ENCODE measurements around the gene MEIS3.
A peak's percentile ranks its signal among the peaks of the same experiment; 100 is the strongest.

The MEIS3 gene

DNA sequence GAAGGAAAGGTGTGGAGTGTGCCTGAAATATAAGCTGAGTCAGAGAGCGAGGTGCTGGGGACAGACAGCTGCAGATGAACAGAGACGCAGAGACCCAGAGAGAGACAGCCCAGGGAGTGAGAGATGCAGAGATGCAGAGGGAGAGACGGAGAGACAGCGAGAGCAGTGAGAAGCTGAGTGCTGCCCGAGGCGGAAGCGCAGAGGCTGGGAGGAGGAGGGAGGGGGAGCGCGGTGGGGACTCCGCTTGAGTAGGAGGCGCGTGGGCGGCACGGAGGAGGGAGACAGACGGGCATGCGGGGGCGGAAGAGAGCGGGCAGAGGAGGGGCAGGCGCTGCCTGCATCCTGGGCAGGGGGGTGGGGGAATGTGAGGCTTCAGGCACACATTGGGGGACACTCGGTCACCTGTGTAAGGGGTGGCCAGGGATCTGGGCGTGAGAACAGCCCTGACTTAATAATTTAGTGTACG lies 26.6 kb upstream of the MEIS3 start:
- TF ChIP-seq GATA1 (IDR thresholded peaks at IDR 0.05; ENCODE audit: low read depth, low read length) (no peak), POLR2A (IDR thresholded peaks at IDR 0.05; ENCODE audit: low read length) (no peak)
- peak; percentile 16 to 36 for DNase-seq

DNA sequence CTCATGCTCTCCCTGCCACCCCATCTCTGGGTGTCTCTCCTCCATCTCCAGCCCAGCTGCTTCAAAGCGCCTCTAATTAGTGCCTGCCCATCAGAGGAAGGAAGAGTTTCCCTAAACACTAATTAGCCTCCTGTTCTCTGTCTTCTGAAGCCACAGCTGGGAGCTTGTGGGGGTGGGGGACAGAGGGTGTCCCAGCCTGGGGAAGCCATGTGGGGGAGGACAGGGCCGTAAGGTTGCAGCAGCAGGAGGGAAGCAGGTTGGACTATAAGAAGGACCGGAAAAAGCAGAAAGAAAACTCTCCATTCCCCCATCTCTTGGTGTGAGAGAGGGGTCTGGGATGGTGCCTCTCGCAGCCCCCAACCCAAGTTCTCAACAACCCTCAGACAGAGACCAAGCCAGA lies 26.2 kb upstream of the MEIS3 start:
- TF ChIP-seq GATA1 (IDR thresholded peaks at IDR 0.05; ENCODE audit: low read depth, low read length) (no peak), POLR2A (IDR thresholded peaks at IDR 0.05; ENCODE audit: low read length) (no peak)
- DNase-seq: no peak

DNA sequence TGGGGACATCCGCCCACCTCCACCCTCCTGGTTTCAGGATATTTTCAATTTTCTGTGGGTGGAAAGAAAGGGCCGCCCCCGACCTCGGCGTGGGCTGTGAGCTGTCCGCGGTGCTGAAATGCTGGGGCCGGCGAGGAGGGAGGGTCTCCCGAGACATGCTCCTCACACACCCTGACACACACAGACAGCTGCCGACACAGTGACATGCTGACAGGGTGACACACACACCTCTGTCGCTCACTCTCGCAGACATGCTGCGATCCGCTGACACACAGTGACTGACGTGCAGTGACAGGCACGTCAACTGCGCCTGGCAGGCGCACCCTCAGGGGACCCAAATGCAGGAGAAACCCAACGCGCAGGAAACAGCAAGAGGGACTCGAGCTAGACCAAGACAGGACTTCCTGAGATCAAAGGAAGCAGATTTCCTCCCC lies 25.1 kb upstream of the MEIS3 start:
- peak in 1 of 2 experiments; percentile 14 for DNase-seq
- no peak for TF ChIP-seq POLR2A (IDR thresholded peaks at IDR 0.05; ENCODE audit: low read length)
- no peak for TF ChIP-seq GATA1 (IDR thresholded peaks at IDR 0.05; ENCODE audit: low read depth, low read length)

DNA sequence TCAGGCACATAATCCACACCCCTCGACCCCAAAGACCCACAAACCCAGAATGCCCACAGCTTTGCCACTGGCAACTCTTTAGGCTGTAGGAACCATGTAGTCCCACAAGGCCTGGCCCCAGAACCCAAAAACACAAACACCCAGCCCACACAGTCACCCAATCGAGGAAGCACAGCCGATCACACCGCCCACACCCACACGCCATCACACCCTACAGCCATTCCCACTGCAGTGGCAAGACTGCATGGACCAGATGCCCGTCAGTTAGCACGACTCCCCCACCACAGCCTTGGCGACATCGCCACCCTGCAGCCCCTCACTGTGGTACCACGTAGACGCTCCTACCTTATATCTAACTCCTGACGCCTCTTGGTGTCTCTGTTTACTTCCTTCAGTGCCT lies 24.0 kb upstream of the MEIS3 start:
- no peak for TF ChIP-seq POLR2A (IDR thresholded peaks at IDR 0.05; ENCODE audit: low read length)
- no peak for TF ChIP-seq GATA1 (IDR thresholded peaks at IDR 0.05; ENCODE audit: low read depth, low read length)
- DNase-seq: no peak

DNA sequence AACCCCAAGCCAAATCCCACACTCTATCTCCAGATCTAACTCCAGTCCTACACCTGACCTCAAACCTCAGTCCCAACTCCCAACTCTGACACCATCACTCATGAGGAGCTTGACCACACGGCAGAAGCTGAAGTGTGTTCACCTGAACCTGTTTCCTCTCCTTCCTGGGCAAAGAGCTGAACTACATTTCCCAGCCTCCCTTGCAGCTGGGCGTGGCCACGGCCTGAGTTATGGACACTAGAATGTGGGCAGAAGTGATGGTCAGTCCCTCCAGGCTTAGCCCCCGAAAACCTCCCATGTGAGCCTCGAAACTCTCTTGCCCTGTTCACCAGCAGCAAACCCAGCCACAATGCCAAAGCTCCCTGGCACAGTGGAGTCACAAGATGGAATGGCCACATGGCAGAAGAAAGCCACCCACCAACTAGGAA lies 19.5 kb upstream of the MEIS3 start:
- DNase-seq: no peak
- TF ChIP-seq POLR2A (IDR thresholded peaks at IDR 0.05; ENCODE audit: low read length) (no peak), GATA1 (IDR thresholded peaks at IDR 0.05; ENCODE audit: low read depth, low read length) (no peak)

DNA sequence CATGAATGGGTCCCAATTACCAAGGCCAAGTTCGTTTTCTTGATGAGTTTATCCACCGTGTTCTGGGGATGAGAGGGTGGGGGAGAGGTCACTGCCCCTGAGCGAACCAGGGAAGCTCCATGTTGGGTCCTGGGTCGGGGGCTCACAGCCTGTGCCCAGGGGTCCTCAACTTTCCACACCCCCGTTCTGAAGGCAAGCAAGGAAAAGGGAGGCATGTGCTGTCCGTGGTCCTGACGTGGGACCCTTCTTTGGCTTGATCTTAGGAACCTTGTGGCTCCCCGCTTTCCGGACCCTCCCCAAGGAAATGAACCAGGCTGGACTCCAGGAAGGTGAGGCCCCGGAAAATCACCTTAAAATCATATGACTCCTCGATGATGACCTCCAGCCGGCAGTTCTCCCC lies 18.2 kb upstream of the MEIS3 start:
- DNase-seq: no peak
- TF ChIP-seq POLR2A (IDR thresholded peaks at IDR 0.05; ENCODE audit: low read length) (no peak), GATA1 (IDR thresholded peaks at IDR 0.05; ENCODE audit: low read depth, low read length) (no peak)

DNA sequence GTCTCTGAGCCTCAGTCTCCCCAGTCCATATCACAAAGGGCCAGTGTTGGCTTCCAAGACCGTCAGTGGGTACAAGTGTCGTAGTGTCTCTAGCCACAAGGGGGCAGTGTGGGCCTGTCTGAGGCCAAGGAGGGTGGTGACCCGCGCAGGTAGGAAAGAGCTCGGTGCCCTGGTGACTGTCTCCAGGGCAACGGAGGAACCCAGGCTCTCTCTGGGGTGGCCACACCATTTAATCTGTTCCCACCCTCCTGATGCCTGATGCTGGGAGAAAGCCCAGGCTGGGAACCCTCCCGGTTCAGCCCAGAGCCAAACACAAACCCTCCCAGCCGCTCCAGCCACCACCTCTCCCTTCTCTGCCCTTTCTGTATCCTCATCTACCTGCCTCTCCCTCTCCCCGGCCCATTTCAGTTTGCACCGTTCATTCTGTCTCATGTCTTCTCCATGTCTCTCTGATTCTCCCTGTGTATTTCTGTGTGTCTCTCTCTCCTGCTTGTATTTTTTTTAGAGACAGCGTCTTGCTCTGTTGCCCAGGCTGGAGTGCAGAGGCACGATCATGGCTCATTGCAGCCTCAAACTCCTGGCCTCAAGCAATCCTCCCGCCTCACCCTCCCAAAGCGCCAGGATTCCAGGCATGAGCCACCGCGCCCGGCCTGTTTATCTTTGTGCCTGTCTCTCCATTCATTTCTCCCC lies 17.5 kb upstream of the MEIS3 start:
- TF ChIP-seq POLR2A (IDR thresholded peaks at IDR 0.05; ENCODE audit: low read length) (no peak), GATA1 (IDR thresholded peaks at IDR 0.05; ENCODE audit: low read depth, low read length) (no peak)
- peak; percentile 75 to 89 for DNase-seq

DNA sequence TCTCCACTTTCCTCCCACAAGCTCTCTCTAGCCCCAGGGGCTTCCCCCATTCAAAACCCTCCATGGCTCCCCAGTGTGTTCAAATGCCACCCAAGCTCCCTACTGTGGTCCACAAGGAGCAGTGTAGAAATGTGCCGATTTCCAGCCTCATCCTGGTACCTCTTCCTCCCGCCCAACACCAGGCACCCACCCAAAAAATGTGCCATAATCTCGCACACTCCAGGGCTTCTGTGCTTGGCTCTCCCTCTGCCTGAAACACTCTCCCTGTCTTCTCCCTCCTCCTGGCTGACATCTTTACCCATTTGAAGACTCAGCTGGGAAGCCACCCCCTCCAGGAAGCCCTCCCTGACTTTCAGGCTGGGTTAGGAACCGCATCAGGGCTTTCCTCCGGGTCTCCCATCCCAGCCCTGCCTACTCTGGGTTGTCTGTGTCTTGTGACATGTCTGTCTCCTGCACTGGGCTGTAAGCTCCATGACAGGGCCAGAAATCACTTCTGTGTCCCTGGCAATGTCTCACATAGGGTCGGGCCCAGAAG lies 16.6 kb upstream of the MEIS3 start:
- DNase-seq: no peak
- TF ChIP-seq GATA1 (IDR thresholded peaks at IDR 0.05; ENCODE audit: low read depth, low read length) (no peak), POLR2A (IDR thresholded peaks at IDR 0.05; ENCODE audit: low read length) (no peak)

DNA sequence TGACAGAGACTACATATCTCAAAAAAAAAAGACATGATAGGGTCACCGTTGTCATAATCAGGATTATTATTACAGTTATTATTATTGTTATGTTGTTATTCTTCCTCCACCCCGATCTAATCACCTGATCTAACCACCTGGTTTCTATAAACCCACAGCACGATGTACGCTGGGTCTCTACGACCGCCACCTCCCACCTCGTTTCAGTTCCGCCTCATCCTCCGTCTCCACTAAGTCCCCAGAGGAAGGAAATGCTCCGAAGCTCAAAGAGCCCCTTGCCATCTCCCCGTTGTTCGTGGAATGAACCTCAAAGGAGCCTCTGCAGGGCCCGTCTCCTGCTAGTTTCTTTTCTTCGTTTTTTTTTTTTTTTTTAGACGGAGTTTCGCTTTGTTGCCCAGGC lies 15.9 kb upstream of the MEIS3 start:
- DNase-seq: no peak
- TF ChIP-seq GATA1 (IDR thresholded peaks at IDR 0.05; ENCODE audit: low read depth, low read length) (no peak), POLR2A (IDR thresholded peaks at IDR 0.05; ENCODE audit: low read length) (no peak)

DNA sequence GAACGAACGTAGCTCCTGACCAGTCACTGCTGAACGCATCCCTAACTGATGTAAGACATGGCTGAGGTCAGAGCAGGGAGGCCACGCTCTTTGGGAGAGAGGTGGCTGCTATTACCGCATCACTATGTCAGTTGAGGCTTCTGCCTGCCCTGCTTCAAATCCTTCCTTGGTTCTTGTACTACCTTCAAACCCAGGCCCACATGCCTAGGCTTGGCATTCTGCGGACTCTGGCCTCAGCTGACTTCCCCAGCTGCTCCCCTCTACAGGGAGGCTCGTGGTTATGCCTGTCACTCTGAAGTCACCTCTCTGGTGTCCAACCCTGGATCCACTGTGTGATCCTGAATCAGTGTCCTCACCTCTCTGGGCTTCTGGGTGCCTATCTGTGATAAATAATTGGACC lies 14.8 kb upstream of the MEIS3 start:
- DNase-seq: no peak
- TF ChIP-seq GATA1 (IDR thresholded peaks at IDR 0.05; ENCODE audit: low read depth, low read length) (no peak), POLR2A (IDR thresholded peaks at IDR 0.05; ENCODE audit: low read length) (no peak)

DNA sequence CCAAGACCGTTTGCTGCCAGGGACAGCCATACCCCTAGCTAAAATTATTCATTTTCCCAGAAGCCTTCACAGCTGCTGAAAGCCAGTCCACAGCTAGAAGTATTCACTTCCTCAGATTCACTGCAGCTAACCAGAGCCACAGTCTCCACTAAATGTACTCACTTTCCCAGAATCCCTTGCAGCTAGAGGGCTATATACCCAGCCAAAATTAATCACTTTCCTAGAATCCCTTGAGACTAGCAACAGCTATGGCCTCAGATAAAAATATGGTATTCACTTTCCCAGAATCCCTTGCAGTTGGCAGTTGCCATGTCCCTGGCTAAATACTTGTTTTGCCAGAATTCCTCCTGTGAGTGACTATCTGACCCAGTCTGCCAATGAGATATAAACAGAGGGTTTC lies 13.8 kb upstream of the MEIS3 start:
- DNase-seq: no peak
- TF ChIP-seq GATA1 (IDR thresholded peaks at IDR 0.05; ENCODE audit: low read depth, low read length) (no peak), POLR2A (IDR thresholded peaks at IDR 0.05; ENCODE audit: low read length) (no peak)

DNA sequence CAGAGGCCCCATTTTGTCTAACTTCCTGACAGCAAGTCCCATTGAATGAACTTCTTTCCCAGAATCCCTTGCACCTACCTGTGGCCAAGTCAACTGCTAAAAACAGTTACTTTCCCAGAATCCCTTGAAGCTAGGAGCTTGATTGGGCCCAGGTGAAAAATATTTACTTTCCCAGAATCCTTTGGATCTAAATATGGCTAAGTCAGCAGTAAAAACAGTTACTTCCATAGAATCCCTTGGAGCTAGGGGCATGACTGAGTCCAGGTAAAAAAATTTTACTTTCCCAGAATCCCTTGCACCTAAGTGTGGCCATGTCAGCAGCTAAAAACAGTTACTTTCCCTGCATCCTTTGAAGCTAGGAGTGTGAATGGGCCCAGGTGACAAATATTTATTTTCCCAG lies 13.2 kb upstream of the MEIS3 start:
- TF ChIP-seq POLR2A (IDR thresholded peaks at IDR 0.05; ENCODE audit: low read length) (no peak), GATA1 (IDR thresholded peaks at IDR 0.05; ENCODE audit: low read depth, low read length) (no peak)
- DNase-seq: no peak

DNA sequence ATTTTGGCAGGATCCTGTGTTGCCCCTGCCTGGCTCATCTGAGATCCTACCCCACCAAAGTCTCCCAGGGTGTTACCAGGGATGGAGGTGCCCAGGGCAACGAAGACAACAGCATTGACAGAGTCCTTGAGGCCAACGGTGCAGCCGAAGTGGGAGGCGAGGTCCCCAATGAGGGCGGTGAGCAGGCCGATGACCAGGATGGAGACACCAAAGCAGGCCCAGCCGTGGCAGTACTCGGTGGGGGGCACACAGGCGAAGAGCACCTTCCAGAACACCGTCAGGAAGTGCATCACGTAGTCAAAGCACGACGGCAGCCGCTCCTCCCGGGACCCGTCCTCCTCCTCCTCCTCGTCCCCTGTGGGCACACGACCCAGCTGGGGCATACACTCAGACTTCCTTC lies 12.8 kb upstream of the MEIS3 start:
- DNase-seq: no peak
- no peak for TF ChIP-seq GATA1 (IDR thresholded peaks at IDR 0.05; ENCODE audit: low read depth, low read length)
- no peak for TF ChIP-seq POLR2A (IDR thresholded peaks at IDR 0.05; ENCODE audit: low read length)

DNA sequence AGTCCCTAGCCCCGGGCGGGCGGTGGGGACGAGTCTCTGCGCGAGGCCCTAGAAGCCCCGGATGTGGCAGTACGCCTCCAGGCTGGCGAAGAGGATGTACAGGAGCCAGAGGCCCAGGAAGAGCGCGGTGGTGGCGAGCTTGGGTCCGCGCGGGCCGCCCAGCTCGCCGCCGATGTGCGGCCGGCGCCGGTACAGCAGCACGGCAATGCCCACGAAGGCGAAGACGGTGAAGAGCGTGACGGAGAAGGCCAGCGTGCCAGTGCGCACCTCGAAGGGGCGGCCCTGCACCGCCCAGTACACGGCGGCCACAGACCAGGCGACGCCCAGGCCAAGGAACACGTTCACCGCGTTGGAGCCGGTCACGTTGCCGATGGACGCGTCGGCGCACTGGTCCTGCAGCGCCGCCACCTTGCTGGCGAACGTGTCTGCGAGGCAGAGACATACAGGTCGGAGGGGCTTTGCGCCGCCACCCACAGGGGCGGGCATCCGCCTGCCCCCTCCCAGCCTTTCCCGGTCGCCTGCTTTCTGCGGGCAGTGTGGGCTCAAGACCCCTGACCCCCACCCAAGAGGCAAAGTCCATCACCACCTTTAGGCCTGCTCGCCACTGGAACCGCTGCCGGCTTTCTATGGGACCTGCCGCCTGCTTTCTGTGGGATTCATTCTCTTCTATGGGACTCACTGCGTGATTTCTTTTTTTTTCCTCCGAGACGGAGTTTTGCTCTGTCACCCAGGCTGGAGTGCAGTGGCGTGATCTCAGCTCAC lies 10.9 kb upstream of the MEIS3 start:
- DNase-seq: peak; percentile 43 to 47
- TF ChIP-seq GATA1 (IDR thresholded peaks at IDR 0.05; ENCODE audit: low read depth, low read length) (no peak), POLR2A (IDR thresholded peaks at IDR 0.05; ENCODE audit: low read length) (no peak)
